ENCODE measurements around the gene PALS2. TPM values are rescaled to one million over a fixed set of nuclear protein-coding genes. Genes with fewer than 3 reads are reported as not detected.

Gene PALS2
- 29.8 and 34.8 TPM in 2 replicates for total RNA-seq

- peak within 1 kb of the TSS; percentile 89 for H3K27ac Mint-ChIP-seq
These were observed at the start of gene PALS2 for GRCh38 chr7:24572997-24573553. Gene PALS2 (plus strand): TSS chr7:24573452. CDS start chr7:24623668, 50,216 bp downstream.

GRCh38 chr7:24531255-24531654, 42.0 kb upstream of the PALS2 start:
- intact Hi-C loops (cut with micrococcal nuclease), result no loop called here
- Mint-ChIP-seq H3K9me3 (no peaks in the 10 kb centered on the region), H3K36me3 (ENCODE audit: low read depth) (no peaks in the 10 kb centered on the region), H3K27ac (no peak overlapping the region), H3K4me3 (no peak overlapping the region), H3K4me1 (no peaks in the 10 kb centered on the region), H3K27me3 (peaks cover 2% of the 10 kb centered on the region)
- ChIA-PET CTCF (no interaction called here), POLR2A (no interaction called here)
- DNase-seq, result no peak
- no peak for TF ChIP-seq CTCF (IDR thresholded peaks at IDR 0.05)
- ATAC-seq (ENCODE audit: low read depth), result no peak

More at GRCh38 chr7:24572997-24573553, at the start of gene PALS2:
- no peaks in the 10 kb centered on the region for H3K27me3 Mint-ChIP-seq
- POLR2A ChIA-PET, result interaction anchor here (1.0 to 1.8 kb wide), 3 partner anchors 14 to 553 kb away, joined by 3 to 5 read pairs (median 5); no protein-coding TSS in a partner anchor
- ATAC-seq (ENCODE audit: low read depth) (peak; percentile 73), DNase-seq (peak; percentile 87)
- no peaks in the 10 kb centered on the region for H3K9me3 Mint-ChIP-seq
- H3K4me3 Mint-ChIP-seq, result peak within 1 kb of the TSS; percentile 91
- intact Hi-C loops (cut with micrococcal nuclease), result loop anchor here (1.0 to 10.0 kb wide), 8 partner anchors 9 to 1038 kb away; partner anchors contain the start of genes CCDC126, FAM221A, OSBPL3 and TRA2A
- CTCF ChIA-PET, result interaction anchor here (1.1 kb wide), 1 partner anchor 16 kb away, joined by 3 read pairs; no protein-coding TSS in a partner anchor
- H3K36me3 Mint-ChIP-seq (ENCODE audit: low read depth), result peaks cover 3% of the 10 kb centered on the region
- peaks cover 40% of the 10 kb centered on the region for H3K4me1 Mint-ChIP-seq
- no peak for TF ChIP-seq CTCF (IDR thresholded peaks at IDR 0.05)

- H3K27ac Mint-ChIP-seq, result no peak overlapping the region
- no peak for DNase-seq
- CTCF ChIA-PET, result no interaction called here
These were observed 36.6 kb upstream of the PALS2 start for GRCh38 chr7:24536682-24537081.

GRCh38 chr7:24540956-24541355, 32.3 kb upstream of the PALS2 start:
- no peak for TF ChIP-seq CTCF (IDR thresholded peaks at IDR 0.05)
- H3K27me3 Mint-ChIP-seq, result peaks cover 10% of the 10 kb centered on the region
- DNase-seq (no peak), ATAC-seq (ENCODE audit: low read depth) (no peak)
- H3K4me3 Mint-ChIP-seq, result no peak overlapping the region
- ChIA-PET POLR2A (no interaction called here), CTCF (no interaction called here)
- H3K36me3 Mint-ChIP-seq (ENCODE audit: low read depth), result no peaks in the 10 kb centered on the region
- H3K4me1 Mint-ChIP-seq, result no peaks in the 10 kb centered on the region
- H3K9me3 Mint-ChIP-seq, result no peaks in the 10 kb centered on the region
- no peak overlapping the region for H3K27ac Mint-ChIP-seq
- intact Hi-C loops (cut with micrococcal nuclease), result no loop called here

More at GRCh38 chr7:24536682-24537081, 36.6 kb upstream of the PALS2 start:
- H3K36me3 Mint-ChIP-seq (ENCODE audit: low read depth), result no peaks in the 10 kb centered on the region
- ATAC-seq (ENCODE audit: low read depth), result no peak
- H3K4me3 Mint-ChIP-seq, result no peak overlapping the region
- intact Hi-C loops (cut with micrococcal nuclease), result no loop called here
- TF ChIP-seq CTCF (IDR thresholded peaks at IDR 0.05), result no peak
- no peaks in the 10 kb centered on the region for H3K4me1 Mint-ChIP-seq
- POLR2A ChIA-PET, result no interaction called here
- no peaks in the 10 kb centered on the region for H3K27me3 Mint-ChIP-seq
- no peaks in the 10 kb centered on the region for H3K9me3 Mint-ChIP-seq

GRCh38 chr7:24545215-24545614, 28.0 kb upstream of the PALS2 start:
- H3K4me1 Mint-ChIP-seq, result no peaks in the 10 kb centered on the region
- peaks cover 17% of the 10 kb centered on the region for H3K27me3 Mint-ChIP-seq
- no peaks in the 10 kb centered on the region for H3K9me3 Mint-ChIP-seq
- ChIA-PET CTCF (no interaction called here), POLR2A (no interaction called here)
- TF ChIP-seq CTCF (IDR thresholded peaks at IDR 0.05), result no peak
- no peaks in the 10 kb centered on the region for H3K36me3 Mint-ChIP-seq (ENCODE audit: low read depth)
- DNase-seq (no peak), ATAC-seq (ENCODE audit: low read depth) (no peak)
- no peak overlapping the region for H3K4me3 Mint-ChIP-seq
- intact Hi-C loops (cut with micrococcal nuclease), result no loop called here
- H3K27ac Mint-ChIP-seq, result no peak overlapping the region
